ENCODE measurements around the gene REC114. TPM values are rescaled to one million over a fixed set of nuclear protein-coding genes. Genes with fewer than 3 reads are reported as not detected.

REC114 gene
- total and polyA plus RNA-seq, 2 experiments from 2014 or later, result 0.24 TPM; not detected in 1

GRCh38 chr15:73567020-73567419, 124.1 kb downstream of the REC114 start:
- Histone ChIP-seq H3K36me3 (replicated peaks; ENCODE audit: insufficient read depth, low read depth) (no peaks in the 10 kb centered on the region), H3K9me2 (replicated peaks; ENCODE audit: insufficient read depth) (no peaks in the 10 kb centered on the region), H2AFZ (no peak overlapping the region), H3K4me1 (ENCODE audit: insufficient read depth) (peaks cover 10% of the 10 kb centered on the region), H3K4me2 (no peak overlapping the region), H3K79me2 (peaks cover 12% of the 10 kb centered on the region), H3K27me3 (no peaks in the 10 kb centered on the region), H3K9me3 (ENCODE audit: low read depth) (no peaks in the 10 kb centered on the region), H3K4me3 (no peak overlapping the region), H4K20me1 (ENCODE audit: insufficient read depth, poor library complexity, severe bottlenecking) (peaks cover 3% of the 10 kb centered on the region), H3K27ac (no peak overlapping the region)
- 97% methylated on average over 1 of the region's 1 CpG for WGBS (ENCODE audit: low lambda C conversion rate, missing lambda C conversion rate)
- no peak for DNase-seq (ENCODE audit: low spot score)
- no peak for TF ChIP-seq CTCF (IDR thresholded peaks at IDR 0.05; ENCODE audit: poor library complexity)
- TF ChIP-seq EZH2phosphoT487 (IDR thresholded peaks at IDR 0.05; ENCODE audit: low read depth, severe bottlenecking, unreplicated experiment), result no peak

- no peak for DNase-seq (ENCODE audit: low spot score)
- Histone ChIP-seq H3K4me2 (no peak overlapping the region), H3K27ac (no peak overlapping the region), H4K20me1 (ENCODE audit: insufficient read depth, poor library complexity, severe bottlenecking) (peaks cover 3% of the 10 kb centered on the region), H3K9me2 (replicated peaks; ENCODE audit: insufficient read depth) (no peaks in the 10 kb centered on the region), H3K9me3 (ENCODE audit: low read depth) (no peaks in the 10 kb centered on the region), H3K4me3 (no peak overlapping the region), H2AFZ (no peak overlapping the region), H3K27me3 (no peaks in the 10 kb centered on the region), H3K4me1 (ENCODE audit: insufficient read depth) (peaks cover 24% of the 10 kb centered on the region), H3K36me3 (replicated peaks; ENCODE audit: insufficient read depth, low read depth) (no peaks in the 10 kb centered on the region), H3K79me2 (peaks cover 9% of the 10 kb centered on the region)
- no peak for TF ChIP-seq EZH2phosphoT487 (IDR thresholded peaks at IDR 0.05; ENCODE audit: low read depth, severe bottlenecking, unreplicated experiment)
- no peak for TF ChIP-seq EZH2 (IDR thresholded peaks at IDR 0.05; ENCODE audit: borderline replicate concordance)
- TF ChIP-seq CTCF (IDR thresholded peaks at IDR 0.05; ENCODE audit: poor library complexity), result no peak
- WGBS (ENCODE audit: low lambda C conversion rate, missing lambda C conversion rate), result 89% methylated on average over 7 of the region's 7 CpGs
These were observed 125.8 kb downstream of the REC114 start for GRCh38 chr15:73568564-73569280.

GRCh38 chr15:73569361-73569760, 126.4 kb downstream of the REC114 start:
- no peaks in the 10 kb centered on the region for H3K27me3 ChIP-seq
- H3K9me3 ChIP-seq (ENCODE audit: low read depth), result no peaks in the 10 kb centered on the region
- no peak for DNase-seq (ENCODE audit: low spot score)
- H2AFZ ChIP-seq, result no peak overlapping the region
- no peak overlapping the region for H3K4me2 ChIP-seq
- no peak overlapping the region for H3K4me3 ChIP-seq
- H3K27ac ChIP-seq, result no peak overlapping the region
- no peaks in the 10 kb centered on the region for H3K9me2 ChIP-seq (replicated peaks; ENCODE audit: insufficient read depth)
- 95% methylated on average over 3 of the region's 3 CpGs for WGBS (ENCODE audit: low lambda C conversion rate, missing lambda C conversion rate)
- H3K79me2 ChIP-seq, result peaks cover 9% of the 10 kb centered on the region
- no peaks in the 10 kb centered on the region for H3K36me3 ChIP-seq (replicated peaks; ENCODE audit: insufficient read depth, low read depth)
- H4K20me1 ChIP-seq (ENCODE audit: insufficient read depth, poor library complexity, severe bottlenecking), result peaks cover 2% of the 10 kb centered on the region
- H3K4me1 ChIP-seq (ENCODE audit: insufficient read depth), result peaks cover 26% of the 10 kb centered on the region
- TF ChIP-seq EZH2 (IDR thresholded peaks at IDR 0.05; ENCODE audit: borderline replicate concordance), result no peak
- no peak for TF ChIP-seq CTCF (IDR thresholded peaks at IDR 0.05; ENCODE audit: poor library complexity)
- TF ChIP-seq EZH2phosphoT487 (IDR thresholded peaks at IDR 0.05; ENCODE audit: low read depth, severe bottlenecking, unreplicated experiment), result no peak
